Activated CD4-positive, alpha-beta T cell treated with anti-CD3 and anti-CD28 coated beads for 48 hours (primary cell): ENCODE measurements around the gene CIDEA.
A peak's percentile ranks its signal among the peaks of the same experiment; 100 is the strongest.
"Not testable (repeated sequence)": the region's sequence is repeated elsewhere in the genome, so short reads cannot be mapped to it uniquely, and the experiment has no call there.

Experiments
- DNase-seq: peaks from one replicate; pipeline ENCODE4 v3.0.0-alpha.2; 2020

Gene CIDEA

GRCh38 chr18:12242658-12243260, 11.4 kb upstream of the CIDEA start:
- DNase-seq = no peak

- not testable (repeated sequence) for DNase-seq
These were observed 10.9 kb upstream of the CIDEA start for GRCh38 chr18:12243272-12243671.

GRCh38 chr18:12245793-12246135, 8.4 kb upstream of the CIDEA start:
- no peak for DNase-seq

DNA sequence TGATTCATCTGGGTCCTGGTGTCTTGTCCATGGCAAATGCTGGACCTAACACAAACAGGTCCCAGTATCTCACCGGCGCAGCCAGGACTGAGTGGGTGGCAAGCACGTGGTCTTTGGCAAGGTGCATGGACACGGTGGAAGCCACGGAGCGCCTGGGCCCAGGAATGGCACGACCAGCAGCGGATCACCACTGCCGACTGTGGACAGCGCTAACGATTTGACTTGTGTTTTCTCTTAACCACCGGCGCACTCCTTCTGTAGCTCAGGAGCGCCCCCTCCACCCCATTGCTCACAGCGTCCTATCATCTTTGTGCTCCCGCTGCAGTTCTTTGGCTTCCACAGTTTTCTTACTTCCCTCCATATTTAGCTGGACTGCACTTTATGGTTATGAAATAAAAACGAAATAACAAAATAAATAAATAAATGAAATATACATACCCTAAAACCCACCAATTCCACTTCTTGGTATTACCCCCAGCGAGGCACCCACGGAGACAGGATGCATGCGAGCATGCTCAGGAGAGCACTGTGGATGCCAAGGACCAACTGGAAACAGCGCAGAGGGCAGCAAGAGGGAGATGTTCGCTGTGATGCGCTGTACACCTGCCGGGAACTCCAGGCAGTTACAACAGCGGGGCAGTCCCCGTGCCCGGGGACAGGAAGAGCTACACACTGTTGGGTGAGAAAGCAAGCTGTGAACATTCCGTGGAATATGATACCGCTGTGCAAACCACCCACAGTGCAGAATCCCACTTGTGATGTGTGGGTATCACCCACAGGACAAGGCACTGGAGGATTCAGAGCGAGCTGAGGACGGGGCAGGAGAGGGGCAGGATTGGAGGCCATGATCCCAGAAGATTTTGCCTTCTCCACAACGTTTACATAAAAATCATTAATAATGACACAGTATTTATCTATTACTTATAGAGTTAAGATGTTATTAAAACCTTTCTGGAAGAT, 7.0 kb upstream of the CIDEA start:
- DNase-seq = peak; percentile 35

DNA sequence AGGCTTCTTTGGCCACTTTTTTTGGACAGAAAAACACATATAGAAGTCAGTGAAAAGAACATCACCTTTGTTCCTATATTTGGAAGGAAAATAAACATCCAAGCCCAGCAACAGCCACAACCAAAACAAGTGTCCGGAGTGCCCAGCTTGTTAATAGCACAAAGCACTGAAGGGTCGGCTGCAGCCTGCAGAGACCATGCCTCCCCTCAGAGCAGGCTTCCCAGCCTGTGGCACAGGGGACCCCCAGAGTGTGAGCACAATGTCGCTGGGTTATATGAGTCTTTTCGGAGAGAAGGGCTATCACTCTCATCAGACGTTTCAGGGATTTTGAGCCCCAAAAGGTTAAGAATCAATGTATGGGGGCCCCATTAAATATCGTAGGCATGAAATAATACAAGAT, 6.2 kb upstream of the CIDEA start:
- no peak for DNase-seq

DNA sequence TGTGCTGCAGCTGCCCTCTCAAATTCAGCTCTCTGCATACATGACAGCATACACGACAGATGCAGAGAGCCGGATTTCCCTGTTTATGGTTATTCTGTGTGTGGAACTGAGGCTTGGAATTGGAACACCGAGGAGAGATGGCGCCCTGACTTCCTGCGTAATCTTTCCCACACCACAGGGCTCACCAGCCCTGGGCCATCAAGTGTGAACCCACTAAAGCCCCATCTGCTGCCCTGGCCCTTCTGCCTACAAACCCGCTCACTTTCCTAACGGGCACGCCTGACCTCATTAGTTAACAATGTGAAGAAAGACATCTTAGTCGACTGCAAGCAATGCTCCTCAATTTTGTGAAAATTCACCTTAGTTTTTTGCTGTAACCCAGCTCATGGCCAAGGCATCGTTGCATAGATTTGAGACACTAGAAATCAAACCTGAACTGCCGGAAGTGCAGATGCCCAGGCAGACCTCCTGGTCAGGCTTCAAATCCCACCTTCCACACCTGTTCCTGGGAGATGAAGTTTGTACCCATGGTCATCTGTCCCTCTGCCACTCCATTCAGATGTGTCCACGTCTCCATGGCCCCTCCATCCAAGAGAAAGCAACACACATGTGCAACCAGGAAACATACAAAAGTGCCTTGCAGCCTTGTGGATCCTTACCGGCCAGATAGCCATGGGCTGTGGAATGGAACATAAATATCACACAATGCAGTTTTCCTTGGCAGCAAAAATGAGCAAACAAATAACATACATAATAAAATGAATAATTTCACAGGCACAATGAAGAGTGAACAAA, 5.0 kb upstream of the CIDEA start:
- DNase-seq = no peak

DNA sequence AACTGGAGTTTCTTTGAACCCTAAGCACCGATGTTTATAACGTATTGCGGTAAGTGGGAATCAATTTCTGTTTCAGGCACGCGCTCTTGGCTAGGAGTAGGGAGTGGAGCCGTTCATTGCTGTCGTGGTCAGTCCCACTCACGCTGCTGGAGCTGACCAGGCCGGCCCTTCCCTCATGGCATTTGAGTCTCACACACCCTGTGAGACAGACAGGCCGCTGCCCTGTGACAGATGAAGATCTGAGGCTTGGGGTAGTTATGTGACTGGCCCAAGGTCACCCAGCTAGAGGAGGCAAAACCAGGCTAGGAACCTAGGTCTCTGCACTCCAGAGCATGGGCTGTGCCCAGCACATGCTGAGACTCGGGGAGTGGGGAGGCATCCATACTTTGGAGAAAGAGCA, 2.9 kb upstream of the CIDEA start:
- no peak for DNase-seq

- no peak for DNase-seq
These were observed 2.1 kb upstream of the CIDEA start for GRCh38 chr18:12252061-12252460.

DNA sequence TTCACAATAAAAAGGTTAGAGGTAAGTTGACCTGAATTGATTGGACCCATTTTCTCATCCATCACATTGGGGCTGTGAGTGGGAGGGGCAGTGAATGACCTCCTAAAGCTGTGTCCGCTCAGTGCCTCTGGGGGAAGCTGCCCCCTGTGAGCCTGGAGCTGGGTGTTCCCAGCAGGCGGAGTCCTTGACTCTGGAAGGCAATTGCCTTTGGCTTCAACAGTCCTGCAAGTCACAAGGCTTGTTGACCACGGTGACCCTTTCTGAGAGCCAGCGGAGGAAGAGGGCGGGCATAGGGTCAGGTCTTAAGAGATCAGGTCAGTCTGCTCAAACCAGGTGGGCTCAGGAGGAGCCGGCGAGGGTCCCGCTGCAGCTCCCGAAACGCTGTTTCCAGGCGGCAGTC, 1.1 kb upstream of the CIDEA start:
- no peak for DNase-seq

DNA sequence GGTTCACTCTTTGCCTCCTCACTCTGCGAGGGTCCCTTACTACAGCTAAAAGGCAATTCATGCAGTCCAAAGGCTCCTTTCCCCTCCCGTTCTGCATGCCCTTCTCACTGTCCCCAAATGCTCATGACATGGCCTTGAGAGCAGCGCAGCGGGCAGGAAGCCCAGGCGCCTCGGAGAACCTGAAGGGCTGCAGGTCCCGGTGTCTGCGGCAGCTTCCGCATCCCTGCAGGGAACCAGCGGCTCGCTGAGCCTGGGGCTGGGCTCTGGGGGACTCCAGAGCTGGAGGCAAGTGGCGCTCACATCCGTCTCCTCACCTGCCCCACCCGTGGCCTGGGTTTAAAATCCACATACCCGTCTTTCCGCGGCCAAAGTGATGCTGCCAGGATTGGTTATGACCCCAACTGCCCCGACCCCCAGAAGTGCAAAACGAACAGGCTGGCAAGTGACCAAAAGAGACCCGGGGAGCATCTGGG, 462 bp upstream of the CIDEA start:
- no peak for DNase-seq

DNA sequence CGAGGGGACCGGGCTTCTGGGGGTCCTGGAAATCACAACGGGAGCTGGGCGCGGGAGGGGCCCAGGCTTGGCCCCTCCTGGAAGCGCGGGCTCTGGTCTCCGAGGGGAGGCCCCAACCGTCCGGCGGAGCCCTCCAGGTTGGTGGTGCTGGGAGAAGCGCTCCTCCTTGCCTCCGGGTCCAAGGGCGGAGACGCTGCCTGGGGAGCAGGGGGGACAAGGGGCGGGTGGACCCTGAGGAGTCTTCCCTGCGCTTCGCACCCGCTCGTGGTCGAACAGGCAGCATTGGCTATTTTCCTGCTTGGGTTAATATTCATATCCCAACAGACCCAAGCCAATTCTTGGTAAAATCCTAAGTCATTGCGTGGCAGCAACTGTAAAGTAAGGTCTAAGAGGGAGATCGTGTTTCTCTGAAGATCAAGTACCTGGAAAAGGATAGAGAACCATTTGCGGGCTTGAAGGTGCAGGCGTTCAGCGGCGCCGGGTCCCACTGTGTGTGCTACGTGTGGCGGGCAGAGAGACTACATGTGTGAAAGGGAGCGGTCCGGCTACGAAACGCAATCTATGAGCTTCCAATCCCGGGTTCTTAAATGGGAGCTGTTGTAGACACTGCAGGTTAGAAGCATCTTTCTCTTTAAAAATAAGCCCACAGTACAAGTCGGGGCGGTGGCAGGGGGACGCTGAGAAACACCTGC, 805 bp downstream of the CIDEA start:
- no peak for DNase-seq

DNA sequence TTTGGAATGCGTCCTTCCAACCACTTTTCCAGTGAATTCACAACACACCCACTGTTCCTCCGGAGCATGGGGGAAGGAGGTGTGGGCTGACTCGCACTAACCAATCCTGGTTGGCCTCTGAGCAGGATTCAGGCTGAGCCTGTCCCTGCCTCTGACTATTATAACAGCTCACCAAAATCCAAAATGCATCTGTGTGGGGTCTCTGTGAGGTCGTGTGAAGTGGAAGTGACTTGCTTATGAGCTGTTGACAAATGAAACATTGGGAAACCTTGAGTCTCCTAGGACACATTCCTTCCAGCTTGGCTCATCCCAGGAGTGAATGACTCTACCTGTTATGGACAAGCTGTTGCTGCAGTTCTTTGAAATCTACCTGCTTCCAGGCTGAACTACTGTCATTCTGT, 1.5 kb downstream of the CIDEA start:
- DNase-seq = no peak

GRCh38 chr18:12256951-12257350, 2.8 kb downstream of the CIDEA start:
- DNase-seq = no peak

DNA sequence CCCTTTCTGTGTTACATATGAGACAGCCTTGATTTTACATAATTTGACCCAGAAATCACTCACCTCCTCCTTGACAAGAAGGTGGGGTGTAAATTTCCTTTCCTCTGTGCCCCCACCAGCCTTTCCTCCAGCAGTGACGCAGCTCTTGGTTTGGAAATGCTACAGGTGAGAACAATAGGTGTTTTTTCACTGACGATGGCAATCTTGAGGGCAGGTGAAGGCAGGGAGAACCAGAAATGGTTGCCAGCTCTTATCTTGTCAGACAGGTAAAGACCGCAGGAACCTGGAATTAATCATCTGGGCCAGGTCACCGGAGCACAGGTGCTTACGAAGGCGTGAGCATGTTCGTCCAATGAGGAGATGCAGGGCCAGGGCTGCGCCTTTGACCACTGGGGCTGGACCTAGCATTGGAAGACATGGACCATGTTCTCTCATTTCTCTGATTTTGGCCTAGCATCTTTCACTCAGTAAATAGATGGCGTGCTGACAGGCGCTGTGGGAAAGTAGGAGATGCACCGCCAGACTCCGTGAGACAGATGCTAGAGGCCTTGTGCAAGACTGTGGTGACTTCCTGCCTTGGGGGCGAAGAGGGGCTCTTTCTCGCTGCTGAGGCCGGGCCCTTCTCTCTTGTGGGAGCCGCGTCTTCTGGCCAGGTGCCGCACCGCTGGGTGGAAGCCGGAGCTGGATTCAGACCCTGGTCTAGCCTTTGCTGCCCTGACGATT, 4.0 kb downstream of the CIDEA start:
- DNase-seq = no peak

GRCh38 chr18:12258719-12259705, 4.9 kb downstream of the CIDEA start:
- DNase-seq = no peak

- DNase-seq = no peak
These were observed 8.6 kb downstream of the CIDEA start for GRCh38 chr18:12262748-12263147.

DNA sequence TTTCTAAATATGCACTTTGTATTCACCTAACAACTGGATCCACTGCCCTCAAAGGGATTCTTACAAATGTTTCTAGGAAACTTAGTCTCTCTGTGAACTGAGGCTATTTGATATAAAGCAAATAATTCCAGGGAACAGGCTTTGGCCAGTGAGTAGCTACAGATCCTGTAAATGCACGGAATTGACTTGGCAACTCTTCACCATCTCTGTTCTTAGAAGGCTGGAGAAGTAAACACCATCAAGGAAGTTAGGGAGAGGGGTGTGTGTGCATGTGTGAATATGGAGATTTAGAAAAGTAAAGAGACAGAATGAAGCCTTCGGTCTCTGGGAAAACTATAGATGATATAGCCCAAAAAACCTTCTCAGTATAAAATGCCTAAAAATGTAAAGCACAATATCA, 10.7 kb downstream of the CIDEA start:
- no peak for DNase-seq

DNA sequence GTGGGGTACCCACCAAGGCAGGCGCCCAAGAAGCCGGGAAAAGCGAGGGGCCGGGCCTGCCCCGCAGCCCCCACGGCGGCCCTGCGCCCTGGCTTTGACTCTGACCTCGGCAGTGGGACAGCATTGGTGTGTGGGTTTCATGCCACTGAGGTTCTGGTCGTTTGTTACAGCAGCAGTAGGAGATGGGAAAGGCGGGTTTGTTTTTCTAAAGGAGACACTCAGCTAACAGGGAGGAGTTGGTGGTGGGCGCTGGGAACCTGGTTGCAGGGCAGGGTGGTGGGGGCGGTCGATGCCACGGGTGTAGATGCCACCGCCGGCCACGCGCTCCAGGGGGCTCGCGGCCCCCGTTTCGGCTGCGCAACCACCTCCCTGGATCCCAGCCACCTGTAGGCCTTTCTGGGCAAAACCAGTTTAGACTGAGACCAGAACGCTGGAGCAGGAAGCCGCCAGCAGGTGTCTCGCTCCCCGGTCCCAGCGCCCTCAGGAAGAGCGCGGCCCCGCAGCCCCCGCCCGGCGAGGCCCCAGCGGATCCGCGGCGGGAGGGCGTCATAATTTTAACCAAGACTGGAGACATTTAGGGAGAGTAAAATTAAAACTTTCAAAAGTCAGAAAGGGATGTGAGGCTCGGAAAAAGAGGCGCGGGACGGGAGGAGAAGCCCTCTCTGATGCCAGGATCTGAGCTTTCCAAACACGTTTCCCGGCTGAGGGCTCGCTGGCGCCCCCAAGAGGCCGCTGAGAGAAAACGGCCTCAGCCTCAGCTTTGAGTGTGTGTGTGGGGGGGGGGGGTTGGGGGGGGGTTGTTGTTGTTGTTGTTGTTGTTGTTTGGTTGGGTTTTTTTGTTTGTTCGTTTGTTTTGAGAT, 17.4 kb downstream of the CIDEA start:
- DNase-seq = peak; percentile 74

GRCh38 chr18:12274793-12275192, 20.6 kb downstream of the CIDEA start:
- no peak for DNase-seq
